Stomach smooth muscle (tissue), 2 donors: ENCODE data around the gene PRKD3.
"Not testable (repeated sequence)": the region's sequence is repeated elsewhere in the genome, so short reads cannot be mapped to it uniquely, and the experiment has no call there.

ENCODE experiments used
- H3K27ac ChIP-seq: one replicate; pipeline ENCODE4 v1.7.0; 2013; ENCODE audit warnings: mild to moderate bottlenecking, low read length, inconsistent platforms
- H3K27me3 ChIP-seq, 2 donors: one replicate each; pipeline ENCODE4 v1.7.0; 2013; ENCODE audit warnings: low read length in 2 of 2; ENCODE audit not compliant: insufficient read depth in 2 of 2, control insufficient read depth in 1 of 2
- H3K36me3 ChIP-seq, 2 donors: one replicate each; pipeline ENCODE4 v1.7.0; 2013; ENCODE audit warnings: low read length in 2 of 2; ENCODE audit not compliant: control insufficient read depth in 2 of 2, insufficient read depth in 2 of 2
- H3K4me1 ChIP-seq: one replicate; pipeline ENCODE4 v1.7.0; 2013; ENCODE audit warnings: low read length; ENCODE audit not compliant: control insufficient read depth, insufficient read depth
- H3K4me3 ChIP-seq, 2 donors: one replicate each; pipeline ENCODE4 v1.7.0; 2013; ENCODE audit warnings: low read length in 2 of 2
- H3K9ac ChIP-seq, 2 donors: one replicate each; pipeline ENCODE4 v1.7.0; 2013; ENCODE audit warnings: low read length in 2 of 2, mild to moderate bottlenecking in 1 of 2
- H3K9me3 ChIP-seq, 2 donors: one replicate each; pipeline ENCODE4 v1.7.0; 2013; ENCODE audit warnings: low read length in 2 of 2; ENCODE audit not compliant: control insufficient read depth in 2 of 2
- donor health status: healthy.
- donor health status: Pancreatic carcinoma.

Gene PRKD3

DNA sequence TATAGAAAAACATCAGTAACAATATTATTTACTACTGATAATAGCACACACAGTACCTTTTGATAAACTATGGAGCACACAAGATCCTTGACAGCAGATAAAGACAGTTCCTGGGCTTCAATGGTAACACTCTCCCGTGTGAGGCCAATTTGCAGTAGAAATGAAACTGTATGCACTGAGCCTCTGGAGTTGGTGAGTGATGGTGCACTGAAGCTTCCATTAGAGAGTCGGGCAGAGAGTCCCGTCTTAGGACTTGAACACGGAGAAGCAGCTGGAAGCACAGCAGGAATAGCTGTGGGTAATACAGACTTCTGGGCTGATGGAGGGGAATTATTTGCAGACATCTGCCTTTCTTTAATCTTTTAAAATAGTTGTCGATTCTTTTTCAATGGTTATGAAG, 8.5 kb downstream of the PRKD3 start:
- H3K9me3 ChIP-seq: no peaks in the 10 kb centered on the region
- no peaks in the 10 kb centered on the region for H3K27me3 ChIP-seq
- no peaks in the 10 kb centered on the region for H3K4me1 ChIP-seq
- no peak overlapping the region for H3K4me3 ChIP-seq
- H3K36me3 ChIP-seq: no peaks in the 10 kb centered on the region
- no peak overlapping the region for H3K9ac ChIP-seq
- H3K27ac ChIP-seq: no peak overlapping the region

DNA sequence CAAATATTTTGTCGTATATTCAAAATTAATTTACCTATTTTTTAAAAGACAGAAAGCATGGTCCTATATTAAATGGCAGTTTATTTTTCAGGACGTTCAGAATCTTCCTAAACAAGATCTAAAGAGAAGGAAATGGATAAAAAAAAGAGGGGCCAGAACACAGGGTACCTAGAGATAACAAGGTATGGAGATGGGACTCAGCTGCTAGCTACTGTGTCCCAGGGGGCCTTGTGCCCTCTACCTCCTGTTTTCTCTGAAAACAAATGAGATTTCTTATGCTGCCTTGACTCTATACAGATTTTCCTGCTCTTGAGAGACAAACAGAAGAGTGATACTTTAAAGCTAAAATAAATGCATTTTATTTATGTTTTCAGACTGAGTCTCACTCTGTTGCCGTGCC, 9.3 kb downstream of the PRKD3 start:
- Histone ChIP-seq H3K27ac (no peak overlapping the region), H3K9me3 (no peaks in the 10 kb centered on the region), H3K9ac (no peak overlapping the region), H3K27me3 (no peaks in the 10 kb centered on the region), H3K4me1 (no peaks in the 10 kb centered on the region), H3K36me3 (no peaks in the 10 kb centered on the region), H3K4me3 (no peak overlapping the region)

DNA sequence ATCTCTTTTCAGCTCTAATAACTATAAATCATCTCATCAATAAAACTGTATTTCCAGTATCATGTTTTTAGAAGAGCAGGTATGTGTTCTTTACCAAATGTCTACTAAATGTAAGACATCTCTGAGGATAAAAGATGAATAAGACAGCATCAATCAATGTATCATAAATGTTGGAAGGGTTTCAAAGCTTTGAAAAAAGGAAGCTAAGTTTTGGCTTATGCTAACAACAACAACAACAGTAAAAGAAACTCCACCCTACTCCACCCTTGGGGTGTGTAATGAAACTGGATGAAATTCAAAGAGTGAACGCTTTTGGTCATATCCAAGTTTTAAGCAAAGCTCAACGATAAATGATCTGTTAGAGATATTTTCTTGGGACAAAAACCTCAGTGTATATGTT, 17.1 kb downstream of the PRKD3 start:
- Histone ChIP-seq H3K36me3 (no peaks in the 10 kb centered on the region), H3K9me3 (no peaks in the 10 kb centered on the region), H3K4me3 (no peak overlapping the region), H3K27me3 (no peaks in the 10 kb centered on the region), H3K9ac (no peak overlapping the region), H3K27ac (no peak overlapping the region), H3K4me1 (no peaks in the 10 kb centered on the region)

DNA sequence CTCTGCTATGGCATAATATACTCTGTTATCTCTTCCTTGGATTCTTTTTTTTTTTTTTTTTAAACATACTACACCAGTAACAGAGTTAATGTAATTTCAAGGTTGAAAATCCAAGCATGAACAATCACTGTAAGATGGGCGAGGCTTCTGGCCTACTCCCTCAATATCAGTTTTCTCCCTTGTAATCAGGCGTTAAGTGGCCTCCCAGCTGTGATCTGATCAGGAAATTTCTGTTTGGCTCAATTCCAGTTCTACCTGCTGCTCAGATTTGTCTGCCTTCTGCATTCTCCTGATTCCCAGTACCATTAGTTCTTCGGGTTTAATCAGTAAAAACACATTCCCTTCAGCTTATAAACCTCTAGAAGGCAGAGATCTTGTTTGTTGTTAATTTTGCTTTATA, 18.6 kb downstream of the PRKD3 start:
- H3K9me3 ChIP-seq: no peaks in the 10 kb centered on the region
- no peaks in the 10 kb centered on the region for H3K27me3 ChIP-seq
- no peaks in the 10 kb centered on the region for H3K36me3 ChIP-seq
- H3K4me1 ChIP-seq: no peaks in the 10 kb centered on the region
- no peak overlapping the region for H3K27ac ChIP-seq
- H3K9ac ChIP-seq: no peak overlapping the region
- H3K4me3 ChIP-seq: no peak overlapping the region

DNA sequence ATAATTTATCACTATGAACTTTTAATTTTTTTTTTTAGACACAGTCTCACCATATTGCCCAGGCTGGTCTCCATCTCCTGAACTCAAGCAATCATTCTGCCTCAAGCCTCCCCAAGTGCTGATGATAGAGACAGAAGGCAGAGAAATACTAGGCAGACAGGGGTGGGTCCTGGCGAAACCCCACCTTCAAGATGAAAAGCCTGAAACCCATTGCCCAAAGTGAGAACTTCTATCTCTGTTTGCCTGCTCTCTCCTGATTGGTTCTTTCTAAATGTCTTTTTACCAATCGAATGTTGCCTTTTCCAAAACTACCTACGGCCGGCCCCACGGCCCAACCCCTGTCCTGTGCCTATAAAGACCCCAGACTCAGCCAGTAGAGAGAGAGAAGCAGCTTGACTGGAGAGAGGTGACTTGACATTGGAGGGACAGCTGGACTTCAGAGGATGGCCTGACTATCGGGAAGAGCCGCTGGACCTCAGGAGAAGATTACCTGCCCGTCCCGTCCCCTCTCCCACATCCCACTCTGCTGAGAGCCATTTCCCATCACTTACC, 21.9 kb downstream of the PRKD3 start:
- Histone ChIP-seq H3K36me3 (no peaks in the 10 kb centered on the region), H3K9ac (no peak overlapping the region)

DNA sequence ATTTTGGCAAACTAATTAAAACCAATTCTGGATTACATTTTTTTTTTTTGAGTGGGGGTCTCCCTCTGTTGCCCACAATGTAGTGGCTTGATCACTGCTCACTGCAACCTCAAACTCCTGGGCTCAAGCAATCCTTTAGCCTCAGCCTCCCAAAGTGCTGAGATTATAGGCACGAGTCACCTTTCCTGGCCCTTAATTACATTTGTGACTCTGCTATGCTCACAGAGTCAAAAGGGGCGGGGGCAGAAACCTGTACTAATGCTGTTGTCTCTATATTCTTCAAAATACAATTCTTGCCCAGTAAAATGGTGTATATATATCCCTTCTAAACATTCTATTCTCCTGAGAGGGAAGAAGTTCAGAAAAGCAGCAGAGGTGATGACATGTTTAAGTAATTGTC, 23.2 kb downstream of the PRKD3 start:
- H3K27me3 ChIP-seq: no peaks in the 10 kb centered on the region
- no peaks in the 10 kb centered on the region for H3K9me3 ChIP-seq
- H3K36me3 ChIP-seq: no peaks in the 10 kb centered on the region
- no peaks in the 10 kb centered on the region for H3K4me1 ChIP-seq
- H3K4me3 ChIP-seq: no peak overlapping the region
- no peak overlapping the region for H3K27ac ChIP-seq
- H3K9ac ChIP-seq: no peak overlapping the region

More for the DNA sequence above, 21.9 kb downstream of the PRKD3 start:
- no peak overlapping the region for H3K27ac ChIP-seq
- H3K9me3 ChIP-seq: no peaks in the 10 kb centered on the region
- H3K27me3 ChIP-seq: no peaks in the 10 kb centered on the region
- no peaks in the 10 kb centered on the region for H3K4me1 ChIP-seq
- H3K4me3 ChIP-seq: no peak overlapping the region

DNA sequence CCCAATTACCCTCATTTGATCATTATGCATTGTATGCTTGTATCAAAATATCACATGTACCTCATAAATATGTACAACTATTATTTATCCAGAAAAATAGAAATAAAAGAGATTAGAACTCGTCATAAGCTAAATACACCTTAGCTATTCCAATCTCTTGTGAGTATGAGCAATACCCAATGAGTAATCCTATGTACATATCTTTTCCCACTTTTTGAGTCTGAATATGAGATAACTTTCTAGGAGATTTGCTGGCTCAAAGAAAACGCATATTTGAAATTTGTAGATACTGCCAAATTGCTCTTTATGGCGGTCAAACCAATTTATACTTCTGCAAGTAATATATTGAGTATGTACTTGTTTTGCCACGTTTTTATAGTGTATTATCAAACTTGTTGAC, 24.1 kb downstream of the PRKD3 start:
- no peak overlapping the region for H3K9ac ChIP-seq
- no peak overlapping the region for H3K4me3 ChIP-seq
- no peak overlapping the region for H3K27ac ChIP-seq
- no peaks in the 10 kb centered on the region for H3K4me1 ChIP-seq
- H3K36me3 ChIP-seq: no peaks in the 10 kb centered on the region
- H3K27me3 ChIP-seq: no peaks in the 10 kb centered on the region
- H3K9me3 ChIP-seq: no peaks in the 10 kb centered on the region

DNA sequence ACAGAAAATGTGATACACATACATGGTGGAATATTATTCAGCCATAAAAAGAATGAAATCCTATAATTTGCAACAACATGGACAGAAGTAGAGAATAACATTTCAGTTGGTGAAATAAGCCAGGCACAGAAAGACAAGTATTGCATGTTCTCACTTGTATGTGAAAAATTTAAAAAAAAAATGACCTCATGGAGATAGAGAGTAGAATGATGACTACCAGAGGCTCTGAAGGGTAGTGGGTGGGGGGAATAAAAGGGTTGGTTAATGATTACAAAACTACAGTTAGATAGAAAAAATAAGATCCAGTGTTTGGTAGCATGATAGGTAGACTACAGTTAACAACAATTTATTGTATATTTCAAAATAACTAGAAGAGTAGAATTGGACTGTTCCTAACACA, 24.5 kb downstream of the PRKD3 start:
- no peaks in the 10 kb centered on the region for H3K4me1 ChIP-seq
- no peak overlapping the region for H3K9ac ChIP-seq
- no peak overlapping the region for H3K4me3 ChIP-seq
- H3K36me3 ChIP-seq: no peaks in the 10 kb centered on the region
- no peaks in the 10 kb centered on the region for H3K9me3 ChIP-seq
- no peak overlapping the region for H3K27ac ChIP-seq
- H3K27me3 ChIP-seq: no peaks in the 10 kb centered on the region

DNA sequence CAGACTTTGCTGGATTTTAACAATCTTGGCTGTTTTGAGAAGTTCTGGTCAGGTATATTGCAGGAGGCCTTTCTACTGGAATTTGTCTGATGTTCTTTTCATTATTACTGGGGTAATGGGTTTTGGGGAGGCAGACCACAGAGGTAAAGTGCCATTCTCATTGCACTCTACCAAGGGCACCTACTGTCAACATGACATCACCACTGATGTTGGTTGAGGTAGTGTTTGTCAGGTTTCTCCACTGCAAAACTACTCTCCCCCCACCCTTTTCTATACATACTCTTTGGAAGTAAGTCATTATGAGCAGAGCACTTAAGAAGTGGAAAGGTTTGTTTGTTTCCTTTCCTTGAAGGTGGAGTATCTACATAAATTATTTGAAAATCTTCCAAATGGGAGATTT, 27.0 kb downstream of the PRKD3 start:
- no peak overlapping the region for H3K4me3 ChIP-seq
- no peaks in the 10 kb centered on the region for H3K27me3 ChIP-seq
- no peak overlapping the region for H3K27ac ChIP-seq
- no peak overlapping the region for H3K9ac ChIP-seq
- H3K9me3 ChIP-seq: no peaks in the 10 kb centered on the region
- no peaks in the 10 kb centered on the region for H3K4me1 ChIP-seq
- H3K36me3 ChIP-seq: no peaks in the 10 kb centered on the region

DNA sequence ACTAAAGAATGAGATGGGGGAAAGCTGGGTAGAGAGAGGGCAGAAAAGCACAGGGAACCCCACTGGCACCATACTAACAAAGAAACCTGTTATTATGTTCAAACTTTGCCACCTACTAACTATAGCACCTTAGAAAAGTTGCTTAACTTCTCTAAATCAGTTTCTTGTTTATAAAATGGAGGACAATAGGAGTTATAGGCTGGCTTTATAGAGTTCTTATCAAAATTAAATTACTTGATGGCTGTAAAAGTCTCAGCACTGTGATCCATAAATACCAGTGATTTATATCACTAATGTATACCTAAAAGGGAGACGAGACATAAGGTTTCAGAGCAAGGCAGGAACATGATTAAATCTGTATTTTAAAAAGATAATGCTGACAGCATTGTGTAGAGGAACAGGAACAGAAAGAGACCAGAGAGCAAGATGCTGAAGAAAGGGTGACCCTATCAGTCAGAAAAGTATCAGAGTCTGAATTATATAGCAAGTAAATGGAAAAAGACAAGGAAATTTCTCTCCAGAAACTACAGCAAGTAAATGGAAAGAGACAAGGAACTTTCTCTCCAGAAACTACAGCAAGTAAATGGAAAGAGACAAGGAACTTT, 29.1 kb downstream of the PRKD3 start:
- no peak overlapping the region for H3K27ac ChIP-seq
- no peaks in the 10 kb centered on the region for H3K4me1 ChIP-seq
- no peaks in the 10 kb centered on the region for H3K9me3 ChIP-seq
- H3K4me3 ChIP-seq: no peak overlapping the region
- H3K27me3 ChIP-seq: no peaks in the 10 kb centered on the region
- peaks cover 0 to 2% of the 10 kb centered on the region in 2 donors for H3K36me3 ChIP-seq
- no peak overlapping the region for H3K9ac ChIP-seq

DNA sequence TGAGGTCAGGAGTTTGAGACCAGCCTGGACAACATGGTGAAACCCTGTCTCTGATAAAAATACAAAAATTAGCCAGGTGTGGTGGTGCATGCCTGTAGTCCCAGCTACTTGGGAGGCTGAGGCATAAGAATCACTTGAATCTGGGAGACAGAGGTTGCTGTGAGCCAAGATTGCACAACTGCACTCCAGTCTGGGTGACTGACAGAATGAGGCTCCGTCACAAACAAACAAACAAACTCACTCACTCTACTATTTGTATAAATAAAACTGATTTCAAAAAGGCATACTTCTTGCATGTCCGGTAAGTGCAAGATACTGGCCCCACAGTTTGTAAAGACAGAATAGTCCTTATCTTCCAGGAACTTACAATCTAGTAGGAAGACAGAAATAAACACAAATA, 29.8 kb downstream of the PRKD3 start:
- not testable (repeated sequence) for H3K36me3 ChIP-seq, H3K9ac ChIP-seq, H3K4me1 ChIP-seq, H3K4me3 ChIP-seq, H3K9me3 ChIP-seq, H3K27ac ChIP-seq, H3K27me3 ChIP-seq
